ENCODE data around the gene MVD. TPM values are rescaled to one million over a fixed set of nuclear protein-coding genes. Genes with fewer than 3 reads are reported as not detected.

MVD gene
- total and polyA plus RNA-seq, 2 of the 13 experiments (the other 11 are each of a cell fraction or from before 2014, with no cell fraction given), result 28.1 to 187 TPM

DNA sequence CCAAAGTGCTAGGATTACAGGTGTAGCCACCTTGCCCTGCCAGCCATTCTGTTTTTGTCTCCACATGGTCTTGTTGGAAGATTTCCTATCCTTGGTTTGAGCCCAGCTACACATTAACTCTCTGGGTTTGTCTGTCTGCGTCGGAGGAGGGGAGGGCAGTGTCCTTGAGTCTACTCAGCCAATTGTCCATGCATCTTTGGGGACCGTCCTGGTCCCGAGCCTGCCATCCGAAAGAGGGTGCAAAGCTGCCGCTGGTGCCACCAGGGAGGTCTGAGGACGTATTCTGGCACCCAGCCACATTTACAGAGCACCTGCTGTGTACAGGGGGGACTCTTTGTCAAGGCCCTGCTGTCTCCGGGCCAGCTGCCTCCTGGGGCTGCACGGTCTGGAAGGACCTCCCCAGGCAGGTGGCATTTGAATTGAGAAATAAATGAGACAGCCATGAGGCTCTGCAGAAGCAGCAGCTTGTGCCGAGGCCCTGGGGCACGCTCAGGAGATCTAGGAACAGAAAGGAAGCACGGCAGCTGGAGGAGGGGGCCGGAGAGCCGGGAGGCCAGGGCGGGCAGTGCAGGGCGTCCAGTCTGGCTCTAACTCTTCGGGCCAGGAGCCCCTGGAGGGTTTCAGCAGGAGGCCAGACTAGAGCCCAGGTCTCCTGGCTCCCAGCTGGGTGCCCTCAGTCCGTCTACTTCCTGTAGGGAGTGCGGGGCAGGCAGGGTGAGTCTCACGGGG lies 13.5 kb downstream of the MVD start (continued):
- TF ChIP-seq, protein P1, sequence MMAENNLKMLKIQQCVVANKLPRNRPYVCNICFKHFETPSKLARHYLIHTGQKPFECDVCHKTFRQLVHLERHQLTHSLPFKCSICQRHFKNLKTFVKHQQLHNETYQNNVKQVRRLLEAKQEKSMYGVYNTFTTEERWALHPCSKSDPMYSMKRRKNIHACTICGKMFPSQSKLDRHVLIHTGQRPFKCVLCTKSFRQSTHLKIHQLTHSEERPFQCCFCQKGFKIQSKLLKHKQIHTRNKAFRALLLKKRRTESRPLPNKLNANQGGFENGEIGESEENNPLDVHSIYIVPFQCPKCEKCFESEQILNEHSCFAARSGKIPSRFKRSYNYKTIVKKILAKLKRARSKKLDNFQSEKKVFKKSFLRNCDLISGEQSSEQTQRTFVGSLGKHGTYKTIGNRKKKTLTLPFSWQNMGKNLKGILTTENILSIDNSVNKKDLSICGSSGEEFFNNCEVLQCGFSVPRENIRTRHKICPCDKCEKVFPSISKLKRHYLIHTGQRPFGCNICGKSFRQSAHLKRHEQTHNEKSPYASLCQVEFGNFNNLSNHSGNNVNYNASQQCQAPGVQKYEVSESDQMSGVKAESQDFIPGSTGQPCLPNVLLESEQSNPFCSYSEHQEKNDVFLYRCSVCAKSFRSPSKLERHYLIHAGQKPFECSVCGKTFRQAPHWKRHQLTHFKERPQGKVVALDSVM (CRISPR knock-in tag; IDR thresholded peaks at IDR 0.05), result no peak
- TF ChIP-seq LCORL (IDR thresholded peaks at IDR 0.05) (no peak), LCORL (CRISPR knock-in tag; IDR thresholded peaks at IDR 0.05) (peak; percentile 67), HOXA7 (CRISPR knock-in tag; IDR thresholded peaks at IDR 0.05) (no peak), ZNF749 (CRISPR knock-in tag; IDR thresholded peaks at IDR 0.05; ENCODE audit: borderline replicate concordance) (no peak), ATF7-NPFF (CRISPR knock-in tag; IDR thresholded peaks at IDR 0.05; ENCODE audit: low read depth) (no peak), RARA (CRISPR knock-in tag; IDR thresholded peaks at IDR 0.05) (no peak), GLI4 (CRISPR knock-in tag; IDR thresholded peaks at IDR 0.05; ENCODE audit: borderline replicate concordance) (peak; percentile 49; the same call in 1 of the 2 replicates), ZNF772 (CRISPR knock-in tag; IDR thresholded peaks at IDR 0.05) (peak; percentile 72; the same call in 1 of the 2 replicates), ZNF776 (CRISPR knock-in tag; IDR thresholded peaks at IDR 0.05) (0 out of 2 replicates have a peak, but pooled peaks have one; percentile 36), SMARCE1 (IDR thresholded peaks at IDR 0.05; ENCODE audit: borderline replicate concordance) (no peak), ZNF839 (CRISPR knock-in tag; IDR thresholded peaks at IDR 0.05; ENCODE audit: borderline replicate concordance) (0 out of 2 replicates have a peak, but pooled peaks have one; percentile 49), ZNF564 (CRISPR knock-in tag; IDR thresholded peaks at IDR 0.05) (no peak), ZNF331 (CRISPR knock-in tag; IDR thresholded peaks at IDR 0.05) (0 out of 2 replicates have a peak, but pooled peaks have one; percentile 34), ZFP82 (CRISPR knock-in tag; IDR thresholded peaks at IDR 0.05; ENCODE audit: borderline replicate concordance) (no peak), KLF13 (CRISPR knock-in tag; IDR thresholded peaks at IDR 0.05) (0 out of 2 replicates have a peak, but pooled peaks have one; percentile 39), ZNF777 (CRISPR knock-in tag; IDR thresholded peaks at IDR 0.05) (no peak), JUN (CRISPR knock-in tag; IDR thresholded peaks at IDR 0.05) (no peak), HNRNPK (IDR thresholded peaks at IDR 0.05; ENCODE audit: low read depth, low read length, poor library complexity, severe bottlenecking) (no peak), KLF15 (CRISPR knock-in tag; IDR thresholded peaks at IDR 0.05; ENCODE audit: borderline replicate concordance) (0 out of 2 replicates have a peak, but pooled peaks have one; percentile 52)
- TF ChIP-seq, protein P2, sequence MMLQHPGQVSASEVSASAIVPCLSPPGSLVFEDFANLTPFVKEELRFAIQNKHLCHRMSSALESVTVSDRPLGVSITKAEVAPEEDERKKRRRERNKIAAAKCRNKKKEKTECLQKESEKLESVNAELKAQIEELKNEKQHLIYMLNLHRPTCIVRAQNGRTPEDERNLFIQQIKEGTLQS (CRISPR knock-in tag; IDR thresholded peaks at IDR 0.05), result no peak
- TF ChIP-seq, protein P3, sequence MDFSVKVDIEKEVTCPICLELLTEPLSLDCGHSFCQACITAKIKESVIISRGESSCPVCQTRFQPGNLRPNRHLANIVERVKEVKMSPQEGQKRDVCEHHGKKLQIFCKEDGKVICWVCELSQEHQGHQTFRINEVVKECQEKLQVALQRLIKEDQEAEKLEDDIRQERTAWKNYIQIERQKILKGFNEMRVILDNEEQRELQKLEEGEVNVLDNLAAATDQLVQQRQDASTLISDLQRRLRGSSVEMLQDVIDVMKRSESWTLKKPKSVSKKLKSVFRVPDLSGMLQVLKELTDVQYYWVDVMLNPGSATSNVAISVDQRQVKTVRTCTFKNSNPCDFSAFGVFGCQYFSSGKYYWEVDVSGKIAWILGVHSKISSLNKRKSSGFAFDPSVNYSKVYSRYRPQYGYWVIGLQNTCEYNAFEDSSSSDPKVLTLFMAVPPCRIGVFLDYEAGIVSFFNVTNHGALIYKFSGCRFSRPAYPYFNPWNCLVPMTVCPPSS (IDR thresholded peaks at IDR 0.05), result no peak
- TF ChIP-seq, protein P4, sequence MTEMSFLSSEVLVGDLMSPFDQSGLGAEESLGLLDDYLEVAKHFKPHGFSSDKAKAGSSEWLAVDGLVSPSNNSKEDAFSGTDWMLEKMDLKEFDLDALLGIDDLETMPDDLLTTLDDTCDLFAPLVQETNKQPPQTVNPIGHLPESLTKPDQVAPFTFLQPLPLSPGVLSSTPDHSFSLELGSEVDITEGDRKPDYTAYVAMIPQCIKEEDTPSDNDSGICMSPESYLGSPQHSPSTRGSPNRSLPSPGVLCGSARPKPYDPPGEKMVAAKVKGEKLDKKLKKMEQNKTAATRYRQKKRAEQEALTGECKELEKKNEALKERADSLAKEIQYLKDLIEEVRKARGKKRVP (CRISPR knock-in tag; IDR thresholded peaks at IDR 0.05), result no peak
- TF ChIP-seq, protein P5, sequence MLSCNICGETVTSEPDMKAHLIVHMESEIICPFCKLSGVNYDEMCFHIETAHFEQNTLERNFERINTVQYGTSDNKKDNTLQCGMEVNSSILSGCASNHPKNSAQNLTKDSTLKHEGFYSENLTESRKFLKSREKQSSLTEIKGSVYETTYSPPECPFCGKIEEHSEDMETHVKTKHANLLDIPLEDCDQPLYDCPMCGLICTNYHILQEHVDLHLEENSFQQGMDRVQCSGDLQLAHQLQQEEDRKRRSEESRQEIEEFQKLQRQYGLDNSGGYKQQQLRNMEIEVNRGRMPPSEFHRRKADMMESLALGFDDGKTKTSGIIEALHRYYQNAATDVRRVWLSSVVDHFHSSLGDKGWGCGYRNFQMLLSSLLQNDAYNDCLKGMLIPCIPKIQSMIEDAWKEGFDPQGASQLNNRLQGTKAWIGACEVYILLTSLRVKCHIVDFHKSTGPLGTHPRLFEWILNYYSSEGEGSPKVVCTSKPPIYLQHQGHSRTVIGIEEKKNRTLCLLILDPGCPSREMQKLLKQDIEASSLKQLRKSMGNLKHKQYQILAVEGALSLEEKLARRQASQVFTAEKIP (CRISPR knock-in tag; IDR thresholded peaks at IDR 0.05; ENCODE audit: borderline replicate concordance), result no peak

All from HepG2 (cell line).